Left lung (tissue), 10 donors: Measurements from ENCODE around the gene SWAP70. TPM values are rescaled to one million over a fixed set of nuclear protein-coding genes. Genes with fewer than 3 reads are reported as not detected.

ENCODE experiments used
- ATAC-seq: fragments of 200-7000 bp; cut with Tn5 transposase; one replicate; pipeline ENCODE4 v1.9.1; 2020; ENCODE audit warnings: moderate library complexity
- DNase-seq, 4 donors: peaks; one replicate each; pipeline ENCODE4 v3.0.0-alpha.2; 2013 to 2020
- H3K27ac ChIP-seq, 2 donors: fragments of 200-600 bp; sonication (generic) in 1 of 2; one replicate each; pipeline versions ENCODE4 v1.5.0 to v1.8.0; 2020 to 2021
- H3K27me3 ChIP-seq, 2 donors: fragments of 200-600 bp; sonication (generic) in 1 of 2; one replicate each; pipeline versions ENCODE4 v1.5.0 to v1.8.0; 2020 to 2021
- H3K36me3 ChIP-seq, 2 donors: fragments of 200-600 bp; sonication (generic) in 1 of 2; one replicate each; pipeline versions ENCODE4 v1.5.0 to v1.8.0; 2020 to 2021
- H3K4me1 ChIP-seq, 2 donors: fragments of 200-600 bp; one replicate each; pipeline ENCODE4 v1.8.0; 2021
- H3K4me3 ChIP-seq, 2 donors: fragments of 200-600 bp; sonication (generic) in 1 of 2; one replicate each; pipeline versions ENCODE4 v1.5.0 to v1.8.0; 2020 to 2021; ENCODE audit warnings: mild to moderate bottlenecking in 1 of 2
- H3K9me3 ChIP-seq, 2 donors: fragments of 200-600 bp; sonication (generic) in 1 of 2; one replicate each; pipeline versions ENCODE4 v1.5.0 to v1.8.0; 2020 to 2021
- CTCF ChIP-seq, 2 donors: fragments of 200-600 bp; sonication (generic) in 1 of 2; IDR thresholded peaks; one replicate each; pipeline versions ENCODE4 v1.5.0 to v1.8.0; 2021; ENCODE audit warnings: antibody characterized with exemption in 2 of 2
- intact Hi-C, 2 donors: fragments of 100-400 bp; cut with DNase I; formaldehyde crosslinking; loops; one replicate each; pipeline versions ENCODE4 v1.11.2 to v1.14.2; 2022
- polyA plus RNA-seq, 6 donors: library from polyadenylated mRNA; unstranded; fragments of 120-200 nt; gene quantifications; one replicate each; pipeline ENCODE4 v1.2.1, GENCODE V29; 2013; ENCODE audit not compliant: insufficient read length in 6 of 6
- total RNA-seq, 2 donors: library from RNA; stranded (reverse); fragmentation: NEBNext Ultra II Directional; extraction: Animal tissue kit (Norgen Biotek cat#: 25700); gene quantifications; one replicate each; pipeline ENCODE4 v1.2.1, GENCODE V29; 2021
- donor health status: DM: no; HTN: yes; CAD: no.
- donor health status: DM: no; HTN: no; CAD: no.

Gene SWAP70
- total and polyA plus RNA-seq, 8 donors = 20.5 to 50.8 (median 26.1) TPM

DNA sequence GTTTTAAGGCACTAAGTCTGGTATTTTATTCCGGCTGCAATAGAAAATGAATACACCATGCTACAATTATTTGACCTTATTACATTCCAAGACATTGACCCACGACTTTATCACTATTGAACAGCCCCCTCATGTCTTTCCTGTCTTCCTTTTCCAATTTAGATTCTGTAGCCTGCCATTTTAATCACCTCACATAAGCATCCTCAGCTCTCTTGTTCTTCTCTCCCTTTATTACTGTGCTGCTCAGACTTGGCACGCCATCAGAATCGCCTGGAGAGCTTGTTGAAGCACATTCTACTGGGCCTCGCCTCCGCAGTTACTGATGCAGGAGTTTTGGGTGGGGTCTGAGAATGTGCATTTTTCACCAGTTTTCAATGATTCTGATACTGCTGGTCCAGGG is 38.7 kb upstream of the SWAP70 start:
- DNase-seq = no peak
- no peak for TF ChIP-seq CTCF (IDR thresholded peaks at IDR 0.05)
- H3K4me1 ChIP-seq = peaks cover 0 to 7% of the 10 kb centered on the region in 2 donors
- no peaks in the 10 kb centered on the region for H3K27me3 ChIP-seq
- peak; percentile 68 for ATAC-seq
- no peak overlapping the region for H3K27ac ChIP-seq
- H3K36me3 ChIP-seq = no peaks in the 10 kb centered on the region
- intact Hi-C loops = no loop called here
- no peaks in the 10 kb centered on the region for H3K9me3 ChIP-seq
- H3K4me3 ChIP-seq = no peak overlapping the region

GRCh38 chr11:9625728-9626127 is 38.1 kb upstream of the SWAP70 start:
- Histone ChIP-seq H3K4me1 (peaks cover 0 to 7% of the 10 kb centered on the region in 2 donors), H3K9me3 (no peaks in the 10 kb centered on the region), H3K36me3 (no peaks in the 10 kb centered on the region), H3K27me3 (no peaks in the 10 kb centered on the region), H3K27ac (no peak overlapping the region), H3K4me3 (no peak overlapping the region)
- intact Hi-C loops = no loop called here
- ATAC-seq (peak; percentile 48), DNase-seq (no peak)
- TF ChIP-seq CTCF (IDR thresholded peaks at IDR 0.05) = no peak

GRCh38 chr11:9626496-9627394 is 37.1 kb upstream of the SWAP70 start:
- Histone ChIP-seq H3K36me3 (no peaks in the 10 kb centered on the region), H3K4me1 (peaks cover 0 to 7% of the 10 kb centered on the region in 2 donors), H3K9me3 (no peaks in the 10 kb centered on the region), H3K27ac (peak overlapping the region in 1 of 2 donors; percentile 31), H3K4me3 (no peak overlapping the region), H3K27me3 (no peaks in the 10 kb centered on the region)
- TF ChIP-seq CTCF (IDR thresholded peaks at IDR 0.05) = no peak
- DNase-seq (no peak), ATAC-seq (no peak)
- intact Hi-C loops = no loop called here

DNA sequence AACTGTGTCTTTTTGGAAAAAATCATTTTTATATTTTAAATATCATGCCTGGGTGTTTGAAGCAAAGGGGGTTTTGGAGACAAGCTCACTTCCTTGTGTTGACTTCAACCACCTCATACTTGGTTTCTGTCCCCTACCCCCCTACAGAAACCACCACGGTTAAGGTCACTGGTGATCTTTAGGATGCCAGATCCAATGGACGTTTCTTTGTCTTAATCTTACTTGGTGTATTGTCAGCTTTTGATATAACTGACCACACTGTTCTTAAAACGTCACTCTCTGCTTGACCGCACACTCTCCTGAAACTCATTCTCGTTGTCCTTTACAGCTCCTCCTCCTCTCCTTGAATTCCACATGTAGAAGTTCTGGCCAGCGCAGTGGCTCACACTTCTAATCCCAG is 34.8 kb upstream of the SWAP70 start:
- TF ChIP-seq CTCF (IDR thresholded peaks at IDR 0.05) = no peak
- H3K4me3 ChIP-seq = no peak overlapping the region
- no peak overlapping the region for H3K27ac ChIP-seq
- DNase-seq (no peak), ATAC-seq (no peak)
- intact Hi-C loops = no loop called here
- H3K36me3 ChIP-seq = no peaks in the 10 kb centered on the region
- no peaks in the 10 kb centered on the region for H3K9me3 ChIP-seq
- no peaks in the 10 kb centered on the region for H3K27me3 ChIP-seq
- H3K4me1 ChIP-seq = peaks cover 0 to 11% of the 10 kb centered on the region in 2 donors

GRCh38 chr11:9633679-9634078 is 30.2 kb upstream of the SWAP70 start:
- H3K36me3 ChIP-seq = no peaks in the 10 kb centered on the region
- peaks cover 0 to 14% of the 10 kb centered on the region in 2 donors for H3K4me1 ChIP-seq
- no peak for TF ChIP-seq CTCF (IDR thresholded peaks at IDR 0.05)
- no peak for ATAC-seq
- no peak overlapping the region for H3K27ac ChIP-seq
- H3K9me3 ChIP-seq = no peaks in the 10 kb centered on the region
- no peak overlapping the region for H3K4me3 ChIP-seq
- DNase-seq = no peak
- intact Hi-C loops = no loop called here
- H3K27me3 ChIP-seq = no peaks in the 10 kb centered on the region
